Measurements from ENCODE around the gene TPGS1.

The TPGS1 gene

GRCh38 chr19:469833-470232 lies 37.5 kb upstream of the TPGS1 start:
- no peak overlapping the region for H3K4me3 ChIP-seq (ENCODE audit: control insufficient read depth, low read depth, low read length)
- no peak for TF ChIP-seq CTCF (conservative IDR thresholded peaks at IDR 0.05; ENCODE audit: control insufficient read depth, insufficient read depth, low read depth, low read length)
- no peak for DNase-seq (ENCODE audit: low read depth)

- no peak for DNase-seq (ENCODE audit: low read depth)
- TF ChIP-seq CTCF (conservative IDR thresholded peaks at IDR 0.05; ENCODE audit: control insufficient read depth, insufficient read depth, low read depth, low read length): no peak
- no peak overlapping the region for H3K4me3 ChIP-seq (ENCODE audit: control insufficient read depth, low read depth, low read length)
Measured at GRCh38 chr19:470701-471100, 36.6 kb upstream of the TPGS1 start.

GRCh38 chr19:472005-472858 lies 35.1 kb upstream of the TPGS1 start:
- no peak for DNase-seq (ENCODE audit: low read depth)
- no peak for TF ChIP-seq CTCF (conservative IDR thresholded peaks at IDR 0.05; ENCODE audit: control insufficient read depth, insufficient read depth, low read depth, low read length)
- H3K4me3 ChIP-seq (ENCODE audit: control insufficient read depth, low read depth, low read length): no peak overlapping the region

- no peak for DNase-seq (ENCODE audit: low read depth)
- no peak for TF ChIP-seq CTCF (conservative IDR thresholded peaks at IDR 0.05; ENCODE audit: control insufficient read depth, insufficient read depth, low read depth, low read length)
- H3K4me3 ChIP-seq (ENCODE audit: control insufficient read depth, low read depth, low read length): no peak overlapping the region
Measured at GRCh38 chr19:474126-475078, 32.9 kb upstream of the TPGS1 start.

GRCh38 chr19:475360-475759 lies 31.9 kb upstream of the TPGS1 start:
- no peak for DNase-seq (ENCODE audit: low read depth)
- H3K4me3 ChIP-seq (ENCODE audit: control insufficient read depth, low read depth, low read length): no peak overlapping the region
- TF ChIP-seq CTCF (conservative IDR thresholded peaks at IDR 0.05; ENCODE audit: control insufficient read depth, insufficient read depth, low read depth, low read length): no peak

- no peak overlapping the region for H3K4me3 ChIP-seq (ENCODE audit: control insufficient read depth, low read depth, low read length)
- DNase-seq (ENCODE audit: low read depth): no peak
- TF ChIP-seq CTCF (conservative IDR thresholded peaks at IDR 0.05; ENCODE audit: control insufficient read depth, insufficient read depth, low read depth, low read length): no peak
Measured at GRCh38 chr19:478236-478903, 28.9 kb upstream of the TPGS1 start.
